Osteoblast (primary cell): ENCODE data around the gene ZBP1. TPM values are rescaled to one million over a fixed set of nuclear protein-coding genes. Genes with fewer than 3 reads are reported as not detected.

Experiments used
- DNase-seq: peaks from one replicate; pipeline ENCODE4 v3.0.0; 2011; ENCODE audit warnings: low spot score, mixed read lengths; ENCODE audit not compliant: insufficient read length; ENCODE audit errors: missing footprints
- H2AFZ ChIP-seq: 2 replicates; pipeline ENCODE4 v1.6.0; 2011; ENCODE audit warnings: mild to moderate bottlenecking, low read length
- H3K27ac ChIP-seq: 2 replicates; pipeline ENCODE4 v1.5.1; 2011; ENCODE audit warnings: mild to moderate bottlenecking, low read depth, low read length, moderate library complexity
- H3K27me3 ChIP-seq: 2 replicates; pipeline ENCODE4 v1.6.0; 2012; ENCODE audit warnings: mild to moderate bottlenecking, control low read depth, inconsistent platforms, low read length, moderate library complexity; ENCODE audit not compliant: insufficient read depth
- H3K36me3 ChIP-seq: 2 replicates; pipeline ENCODE4 v1.5.1; 2011; ENCODE audit warnings: mild to moderate bottlenecking, low read length, control low read depth, moderate library complexity; ENCODE audit not compliant: insufficient read depth
- H3K4me1 ChIP-seq: 2 replicates; pipeline ENCODE4 v1.5.1; 2011; ENCODE audit warnings: mild to moderate bottlenecking, low read length, control low read depth, moderate library complexity; ENCODE audit not compliant: insufficient read depth
- H3K4me2 ChIP-seq: 2 replicates; pipeline ENCODE4 v1.6.0; 2011; ENCODE audit warnings: mild to moderate bottlenecking, low read length; ENCODE audit not compliant: insufficient read depth
- H3K4me3 ChIP-seq: fragments of 200-600 bp; sonication (generic); 3 replicates; pipeline ENCODE4 v1.5.1; 2012; ENCODE audit warnings: mild to moderate bottlenecking, low read length, inconsistent platforms; ENCODE audit not compliant: insufficient read depth
- H3K79me2 ChIP-seq: 2 replicates; pipeline ENCODE4 v1.6.0; 2012; ENCODE audit warnings: mild to moderate bottlenecking, low read length, control low read depth, inconsistent platforms; ENCODE audit not compliant: insufficient read depth
- H3K9me3 ChIP-seq: 2 replicates; pipeline ENCODE4 v1.5.1; 2011; ENCODE audit warnings: low read depth, low read length, control low read depth
- H4K20me1 ChIP-seq: 2 replicates; pipeline ENCODE4 v1.6.0; 2012; ENCODE audit warnings: mild to moderate bottlenecking, low read length, control low read depth; ENCODE audit not compliant: insufficient read depth
- CTCF ChIP-seq: IDR thresholded peaks from 2 replicates; pipeline ENCODE4 v1.5.1; 2011; ENCODE audit warnings: mild to moderate bottlenecking, low read depth, low read length, moderate library complexity; ENCODE audit errors: extremely low read depth
- total RNA-seq: library from RNA; depleted of rRNA; stranded (reverse); fragments of >200 nt; gene quantifications from 2 replicates; pipeline ENCODE4 v1.2.3, GENCODE V29; 2012

ZBP1 gene
- total RNA-seq, 1 donor: not detected

GRCh38 chr20:57581202-57582028 is 38.8 kb downstream of the ZBP1 start:
- Histone ChIP-seq H3K36me3 (no peaks in the 10 kb centered on the region), H3K9me3 (peaks cover 2% of the 10 kb centered on the region), H3K4me1 (peaks cover 7% of the 10 kb centered on the region), H4K20me1 (no peaks in the 10 kb centered on the region), H3K4me2 (no peak overlapping the region), H3K79me2 (no peaks in the 10 kb centered on the region), H3K27me3 (peaks cover 35% of the 10 kb centered on the region), H3K4me3 (no peak overlapping the region), H2AFZ (no peak overlapping the region), H3K27ac (no peak overlapping the region)
- no peak for TF ChIP-seq CTCF
- DNase-seq: peak; percentile 52

DNA sequence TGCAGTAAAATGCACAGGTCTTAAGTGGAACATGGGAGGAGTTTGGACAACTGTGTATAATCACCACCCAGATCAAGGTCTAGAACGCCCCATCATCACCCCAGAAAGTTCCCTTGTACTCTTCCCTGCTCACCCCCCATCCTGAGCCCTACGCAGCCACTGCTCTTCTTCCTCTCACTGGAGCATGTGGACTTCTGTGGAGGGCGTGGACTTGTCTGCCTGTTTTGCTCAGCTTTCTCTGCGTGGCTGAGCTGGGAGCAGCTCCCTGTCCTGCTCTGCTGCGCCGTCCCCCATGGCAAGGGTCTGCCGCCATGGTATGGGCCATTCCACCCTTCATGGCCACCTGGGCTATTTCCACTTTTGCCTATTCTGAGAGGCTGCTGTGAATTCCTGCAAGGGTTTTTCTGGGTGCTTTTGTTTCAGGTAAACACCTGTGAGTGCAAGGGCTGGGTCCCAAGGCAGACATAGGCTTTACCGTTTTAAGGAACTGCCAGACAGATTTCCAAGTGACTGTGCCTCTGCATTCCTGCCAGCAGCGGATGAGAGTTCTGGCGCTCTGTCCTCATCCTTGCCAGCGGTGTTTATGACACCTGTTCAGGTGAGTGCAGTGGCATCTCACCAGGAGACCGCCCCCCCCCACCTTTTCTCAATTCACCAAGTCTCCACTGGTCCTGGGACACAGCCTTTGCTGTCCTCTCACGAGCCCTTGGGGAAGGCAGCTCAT is 39.6 kb downstream of the ZBP1 start:
- DNase-seq: peak; percentile 44
- Histone ChIP-seq H3K4me1 (peaks cover 7% of the 10 kb centered on the region), H3K27ac (no peak overlapping the region), H3K9me3 (peaks cover 2% of the 10 kb centered on the region), H3K36me3 (no peaks in the 10 kb centered on the region), H3K79me2 (no peaks in the 10 kb centered on the region), H4K20me1 (no peaks in the 10 kb centered on the region), H3K4me3 (no peak overlapping the region), H2AFZ (no peak overlapping the region), H3K27me3 (peaks cover 40% of the 10 kb centered on the region), H3K4me2 (no peak overlapping the region)
- no peak for TF ChIP-seq CTCF

DNA sequence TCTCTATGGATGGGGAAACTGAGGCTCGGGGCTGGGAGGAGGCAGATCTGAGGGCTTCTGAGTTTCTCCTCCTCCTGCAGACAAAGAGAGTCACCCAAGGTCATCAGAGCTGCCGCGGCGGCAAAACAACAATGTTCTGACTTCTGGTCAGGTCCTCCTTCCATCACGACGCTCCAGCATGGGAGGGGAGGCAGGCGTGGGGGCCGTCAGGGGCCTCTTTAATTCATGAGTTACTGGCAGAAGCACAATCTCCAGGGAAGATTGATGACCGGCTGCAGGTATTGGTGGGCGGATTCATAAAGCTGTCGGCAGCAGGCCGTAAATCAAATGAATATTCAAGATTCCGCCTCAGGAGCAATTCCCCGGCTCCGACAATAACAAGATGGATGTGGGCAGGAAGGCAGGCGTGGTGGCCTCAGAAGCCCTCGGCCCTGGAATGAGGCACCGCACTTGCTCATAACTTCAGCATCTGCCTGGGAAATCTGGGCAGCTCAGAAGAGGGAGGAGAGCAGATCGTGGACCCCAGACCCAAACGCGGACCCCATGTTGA is 40.3 kb downstream of the ZBP1 start:
- no peak overlapping the region for H3K4me2 ChIP-seq
- H3K79me2 ChIP-seq: no peaks in the 10 kb centered on the region
- no peak for TF ChIP-seq CTCF
- no peak overlapping the region for H3K27ac ChIP-seq
- DNase-seq: peak; percentile 48
- no peak overlapping the region for H3K4me3 ChIP-seq
- peaks cover 7% of the 10 kb centered on the region for H3K4me1 ChIP-seq
- peaks cover 40% of the 10 kb centered on the region for H3K27me3 ChIP-seq
- no peaks in the 10 kb centered on the region for H3K36me3 ChIP-seq
- H4K20me1 ChIP-seq: no peaks in the 10 kb centered on the region
- peaks cover 2% of the 10 kb centered on the region for H3K9me3 ChIP-seq
- H2AFZ ChIP-seq: no peak overlapping the region
